ENCODE data around the gene SUCLG2. TPM values are rescaled to one million over a fixed set of nuclear protein-coding genes. Genes with fewer than 3 reads are reported as not detected.

The SUCLG2 gene
- total RNA-seq, 1 experiment from 2014 or later: 49.0 TPM

DNA sequence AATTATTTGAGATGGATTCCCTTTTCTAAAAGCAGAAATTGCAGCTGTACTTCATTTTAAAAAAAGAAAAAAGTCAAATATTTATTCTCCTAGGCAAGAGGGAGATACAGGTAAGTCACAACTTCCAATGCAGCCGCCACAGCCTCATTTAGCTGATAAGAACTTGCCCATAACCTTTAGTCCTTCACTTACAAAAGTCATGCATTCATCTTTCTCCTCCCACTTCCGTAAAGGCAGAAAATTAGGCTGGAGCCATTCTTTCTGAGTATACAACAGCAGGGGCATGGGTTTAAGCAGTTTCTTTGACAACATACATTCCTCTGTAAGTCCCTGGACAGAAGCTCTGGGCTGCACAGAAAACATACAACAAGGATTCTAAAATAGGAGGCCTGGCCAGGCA lies 4.3 kb downstream of the SUCLG2 start:
- DNase-seq (ENCODE audit: extremely low read depth, low read depth): no peak

DNA sequence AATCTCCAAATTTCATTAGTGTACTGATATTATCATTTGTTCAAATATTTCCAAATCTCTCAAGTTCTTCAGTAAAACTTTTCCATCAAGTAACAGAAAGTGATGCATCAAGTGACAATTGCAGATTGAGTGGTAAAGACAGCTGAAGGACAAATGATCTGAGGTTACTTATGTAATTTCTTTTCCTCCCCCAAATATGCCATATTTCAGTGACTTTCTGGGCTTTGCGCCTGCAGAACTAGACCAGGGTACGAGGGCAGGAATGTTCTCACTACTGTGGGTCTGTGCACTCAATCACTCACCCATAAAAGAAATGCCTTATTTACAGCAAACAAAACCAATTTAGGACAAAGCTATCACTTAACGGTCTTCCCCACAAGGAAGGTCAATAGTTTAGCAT lies 4.7 kb downstream of the SUCLG2 start:
- no peak for DNase-seq (ENCODE audit: extremely low read depth, low read depth)

DNA sequence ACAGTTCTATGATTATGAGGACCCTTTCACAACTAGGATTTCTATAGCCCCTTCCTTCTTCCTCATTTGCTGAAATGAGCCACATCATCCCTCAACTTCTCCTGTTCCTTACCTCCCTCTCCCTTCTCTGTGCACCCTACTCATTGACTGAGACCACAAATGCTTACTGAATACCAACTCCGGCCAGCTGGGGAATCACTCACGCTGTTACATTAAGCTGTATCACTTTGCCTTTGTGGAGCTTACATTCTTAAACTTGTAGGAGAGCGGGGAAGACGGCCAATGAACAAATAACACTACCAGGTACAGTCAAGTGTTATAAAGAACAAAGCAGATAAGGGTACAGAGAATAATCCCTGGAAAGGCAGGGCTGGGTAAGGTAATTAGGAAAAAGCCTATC lies 5.7 kb downstream of the SUCLG2 start:
- no peak for DNase-seq (ENCODE audit: extremely low read depth, low read depth)

DNA sequence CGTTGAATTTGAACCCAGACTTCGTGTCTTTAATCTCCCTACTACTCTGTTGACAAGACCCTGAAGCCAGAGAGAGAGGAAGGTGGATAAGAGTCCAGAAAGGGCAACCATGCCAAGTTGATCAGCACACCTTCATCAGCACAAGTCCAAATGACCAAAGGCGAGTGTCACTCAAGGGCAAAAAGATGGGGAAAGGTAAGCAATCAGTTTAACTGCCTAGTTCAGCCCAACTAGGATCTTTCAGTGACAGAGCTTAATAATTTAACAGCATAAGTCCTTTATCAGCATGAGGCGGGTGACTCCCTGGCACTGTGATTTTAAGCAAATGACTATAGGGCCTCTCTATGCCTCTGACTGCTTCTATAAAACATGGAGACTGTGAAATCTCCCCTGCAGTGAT lies 6.2 kb downstream of the SUCLG2 start:
- no peak for DNase-seq (ENCODE audit: extremely low read depth, low read depth)

DNA sequence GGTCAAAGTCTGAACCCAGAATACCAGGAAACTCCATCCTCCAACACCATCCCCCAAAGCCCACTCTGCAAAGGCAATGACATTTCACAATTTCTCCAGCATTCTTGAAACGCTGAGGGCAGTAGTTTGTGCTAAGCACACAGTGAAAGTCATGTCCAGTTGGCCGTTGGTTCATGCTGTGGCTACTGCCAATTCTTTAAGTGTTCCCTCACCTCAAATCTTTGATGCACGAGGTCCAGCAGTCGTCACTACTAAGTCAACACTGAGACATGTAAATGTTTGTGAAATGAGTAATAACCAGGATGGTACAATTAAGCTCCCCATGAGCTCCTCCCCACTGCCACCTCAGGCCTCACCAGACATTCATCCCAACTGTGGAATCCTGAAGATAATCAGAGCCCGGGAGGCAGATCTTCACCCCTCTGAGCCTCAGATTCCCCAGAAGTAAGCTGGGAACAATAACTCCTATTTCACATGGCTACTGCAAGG lies 7.0 kb downstream of the SUCLG2 start:
- peak; percentile 62 for DNase-seq (ENCODE audit: extremely low read depth, low read depth)

DNA sequence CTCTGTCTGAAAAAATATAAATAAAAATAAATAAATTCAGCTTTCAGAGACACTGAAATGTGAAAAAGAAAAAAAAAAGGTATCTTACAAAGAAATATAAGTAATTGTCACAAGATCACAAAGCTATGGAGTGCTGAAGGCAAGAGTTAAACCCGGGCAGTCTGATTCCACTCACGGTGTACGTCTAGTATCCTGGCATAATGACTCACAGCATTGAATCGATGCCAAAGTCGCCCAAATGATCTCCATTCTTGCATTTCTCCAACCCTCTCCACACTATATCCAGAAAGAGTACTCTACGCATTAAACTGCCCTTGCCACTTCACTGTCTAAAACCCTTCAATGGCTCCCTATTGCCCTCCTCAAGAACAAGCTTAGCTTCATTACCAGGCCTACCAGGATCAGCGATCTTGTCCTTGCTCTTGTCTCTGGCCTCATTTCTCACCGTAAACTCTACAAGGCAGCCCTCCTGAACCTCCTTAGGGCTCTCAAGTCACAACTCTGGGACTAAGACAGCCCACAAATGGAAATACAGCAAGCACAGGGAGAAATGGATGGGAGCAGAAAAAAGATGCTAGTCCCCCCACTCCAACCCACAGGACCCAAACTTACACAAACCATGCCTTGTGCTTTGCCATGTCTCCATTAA lies 7.7 kb downstream of the SUCLG2 start:
- no peak for DNase-seq (ENCODE audit: extremely low read depth, low read depth)

DNA sequence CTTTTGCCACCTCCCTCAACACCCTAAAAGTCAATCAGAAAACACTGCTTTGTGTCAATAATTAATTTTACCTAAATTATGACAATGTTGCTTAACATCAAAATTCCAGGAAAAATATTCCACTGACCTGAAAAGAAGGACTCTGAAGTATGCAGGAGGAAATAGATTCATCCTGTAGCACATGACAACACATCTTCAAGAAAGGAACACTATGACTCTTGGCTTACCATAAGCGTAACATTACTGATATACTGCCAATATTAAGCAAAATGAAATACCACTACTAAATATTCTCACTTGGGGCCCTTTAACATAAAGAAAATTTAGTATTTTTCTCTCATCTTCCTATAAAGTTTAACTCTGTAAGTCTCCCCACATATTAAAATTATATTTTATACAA lies 9.6 kb downstream of the SUCLG2 start:
- no peak for DNase-seq (ENCODE audit: extremely low read depth, low read depth)

DNA sequence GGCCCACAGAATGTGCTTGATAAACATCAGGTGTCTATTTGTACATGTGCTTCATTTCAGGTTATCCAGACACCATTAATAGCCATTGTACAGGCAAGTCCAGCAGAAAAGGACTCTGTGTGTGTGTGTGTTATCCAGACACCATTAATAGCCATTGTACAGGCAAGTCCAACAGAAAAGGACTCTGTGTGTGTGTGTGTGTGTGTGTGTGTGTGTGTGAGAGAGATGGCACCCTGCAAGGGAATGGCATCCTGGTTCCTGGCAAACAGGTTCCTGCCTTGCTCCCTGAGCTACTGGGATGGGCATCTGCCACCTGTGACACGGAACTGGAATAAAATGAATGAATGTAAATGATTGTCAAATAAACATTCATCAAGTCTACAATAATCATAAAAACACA lies 11.7 kb downstream of the SUCLG2 start:
- no peak for DNase-seq (ENCODE audit: extremely low read depth, low read depth)

DNA sequence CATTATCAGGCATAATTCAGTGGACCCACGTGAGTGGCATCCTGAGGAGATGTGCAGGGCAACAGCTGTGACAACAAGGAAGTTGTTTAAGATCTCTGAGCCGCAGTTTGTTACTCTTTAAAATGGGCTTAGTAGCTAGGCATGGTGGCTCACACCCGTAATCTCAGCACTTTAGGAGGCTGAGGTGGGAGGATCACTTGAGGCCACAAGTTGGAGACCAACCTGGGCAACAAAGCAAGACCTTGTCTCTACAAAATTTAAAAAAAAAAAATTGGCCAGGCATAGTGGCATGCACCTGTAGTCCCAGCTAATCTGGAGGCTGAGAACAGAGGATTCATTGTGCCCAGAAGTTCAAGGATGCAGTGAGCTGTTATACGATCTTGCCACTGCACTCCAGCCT lies 12.2 kb downstream of the SUCLG2 start:
- no peak for DNase-seq (ENCODE audit: extremely low read depth, low read depth)

DNA sequence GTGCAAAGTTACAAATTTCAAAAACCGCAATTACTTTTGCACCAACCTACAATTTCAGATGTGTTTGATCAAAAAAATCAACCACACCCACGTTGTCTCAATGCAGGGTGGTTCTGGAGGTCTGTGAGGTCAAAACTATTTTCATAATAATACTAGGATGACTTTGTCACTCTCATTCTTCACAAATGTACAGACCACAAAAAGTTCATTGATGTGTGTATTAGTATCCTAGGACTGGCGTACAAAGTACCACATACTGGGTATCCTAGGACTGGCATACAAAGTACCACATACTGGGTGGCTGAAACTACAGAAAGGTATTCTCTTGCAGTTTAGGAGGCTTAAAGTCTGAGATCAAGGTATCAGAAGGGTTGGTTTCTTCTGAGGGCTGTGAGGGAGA lies 13.0 kb downstream of the SUCLG2 start:
- no peak for DNase-seq (ENCODE audit: extremely low read depth, low read depth)

DNA sequence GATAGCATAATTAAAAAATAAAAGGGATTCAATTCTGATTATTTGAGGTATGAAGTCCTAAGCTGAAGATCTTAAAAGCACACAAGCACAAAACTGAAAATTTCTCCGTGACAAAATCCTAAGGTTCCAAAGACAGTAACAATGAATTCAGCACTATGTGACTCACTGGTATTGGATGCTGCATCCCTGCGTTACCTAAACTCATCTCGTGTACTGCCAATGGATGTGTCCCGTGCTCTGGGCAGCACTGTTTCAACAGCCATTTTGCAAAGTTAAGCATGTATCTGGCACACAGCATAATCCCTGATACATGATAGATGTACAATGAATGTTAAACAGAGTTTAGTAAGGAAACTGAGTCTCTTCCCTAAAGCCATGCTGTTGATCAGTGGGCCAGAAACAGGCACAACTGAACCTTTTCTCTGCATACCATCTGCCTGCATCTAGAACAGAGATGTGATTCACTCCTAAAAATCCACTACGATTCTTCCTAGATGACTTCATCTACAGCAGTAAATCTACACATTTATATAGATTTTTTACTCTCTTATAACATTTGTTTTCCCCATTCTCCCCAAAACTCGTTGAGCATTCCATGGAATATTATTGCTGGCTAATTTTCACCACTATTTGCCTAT lies 14.3 kb downstream of the SUCLG2 start:
- no peak for DNase-seq (ENCODE audit: extremely low read depth, low read depth)

DNA sequence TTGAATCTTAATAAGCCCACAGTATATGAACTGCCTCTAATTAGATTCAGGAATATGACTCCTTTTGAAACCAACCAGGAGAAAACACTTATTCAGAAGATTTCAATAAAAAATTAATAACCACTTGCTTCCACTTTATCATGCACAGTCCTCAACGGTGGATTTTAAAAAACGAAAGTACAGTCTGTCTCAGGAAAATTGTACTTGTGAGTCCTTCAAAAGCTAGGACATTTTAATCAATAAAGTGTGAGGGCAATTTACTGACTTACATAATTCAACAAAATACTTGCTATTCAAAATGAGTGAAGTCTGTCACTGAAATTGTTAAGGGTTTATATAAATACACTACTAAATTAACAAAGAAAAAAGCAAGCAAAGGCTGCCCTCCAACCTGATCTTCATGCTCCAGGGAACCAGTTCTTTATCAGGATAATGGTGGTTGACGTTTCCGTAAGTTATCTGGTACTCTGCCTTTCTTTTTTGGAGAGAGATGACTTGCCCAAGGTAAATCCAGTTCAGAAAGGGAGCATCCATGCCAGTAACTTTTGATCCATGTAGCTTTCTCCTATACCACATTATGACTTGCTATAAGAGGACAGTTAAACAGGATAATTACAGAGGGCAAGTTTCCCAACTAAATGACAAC lies 17.0 kb downstream of the SUCLG2 start:
- DNase-seq (ENCODE audit: extremely low read depth, low read depth): no peak

DNA sequence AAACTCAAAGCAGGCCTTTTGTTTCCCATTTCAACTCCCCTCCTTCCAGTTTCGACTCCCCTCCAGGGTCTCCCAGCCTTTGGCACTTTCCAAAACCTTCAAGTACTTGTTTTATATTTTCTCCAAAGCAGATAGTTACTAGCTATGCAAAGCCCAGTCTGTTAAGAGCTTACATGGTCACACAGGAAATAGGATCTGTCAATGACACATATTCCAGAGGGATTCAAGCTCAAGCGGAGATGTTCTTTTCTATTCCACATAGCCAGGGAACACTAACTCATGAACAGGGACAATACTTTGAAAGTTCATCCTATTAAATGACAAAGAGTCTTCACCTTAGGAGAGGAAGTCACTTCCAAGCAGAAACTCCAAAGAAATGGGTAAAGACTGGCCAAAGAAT lies 18.6 kb downstream of the SUCLG2 start:
- no peak for DNase-seq (ENCODE audit: extremely low read depth, low read depth)

DNA sequence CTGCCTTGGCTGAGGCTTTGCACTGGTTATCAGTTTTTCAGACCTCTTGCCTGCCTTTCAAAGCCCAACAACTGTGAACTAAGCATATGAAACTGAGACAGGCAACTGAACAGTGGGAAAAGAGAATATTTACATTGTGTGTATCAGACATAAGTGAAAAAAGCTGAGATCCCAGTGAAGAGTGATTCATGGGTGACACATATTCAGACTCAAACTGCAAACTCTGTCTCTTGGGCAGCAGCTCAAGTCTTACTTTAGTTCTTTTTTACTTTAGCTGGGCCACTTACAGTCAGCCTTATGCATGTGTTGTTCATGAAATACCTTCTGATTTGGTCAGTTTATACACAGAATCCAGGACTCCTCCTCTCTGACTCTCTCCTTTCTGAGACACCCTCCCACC lies 19.2 kb downstream of the SUCLG2 start:
- no peak for DNase-seq (ENCODE audit: extremely low read depth, low read depth)

DNA sequence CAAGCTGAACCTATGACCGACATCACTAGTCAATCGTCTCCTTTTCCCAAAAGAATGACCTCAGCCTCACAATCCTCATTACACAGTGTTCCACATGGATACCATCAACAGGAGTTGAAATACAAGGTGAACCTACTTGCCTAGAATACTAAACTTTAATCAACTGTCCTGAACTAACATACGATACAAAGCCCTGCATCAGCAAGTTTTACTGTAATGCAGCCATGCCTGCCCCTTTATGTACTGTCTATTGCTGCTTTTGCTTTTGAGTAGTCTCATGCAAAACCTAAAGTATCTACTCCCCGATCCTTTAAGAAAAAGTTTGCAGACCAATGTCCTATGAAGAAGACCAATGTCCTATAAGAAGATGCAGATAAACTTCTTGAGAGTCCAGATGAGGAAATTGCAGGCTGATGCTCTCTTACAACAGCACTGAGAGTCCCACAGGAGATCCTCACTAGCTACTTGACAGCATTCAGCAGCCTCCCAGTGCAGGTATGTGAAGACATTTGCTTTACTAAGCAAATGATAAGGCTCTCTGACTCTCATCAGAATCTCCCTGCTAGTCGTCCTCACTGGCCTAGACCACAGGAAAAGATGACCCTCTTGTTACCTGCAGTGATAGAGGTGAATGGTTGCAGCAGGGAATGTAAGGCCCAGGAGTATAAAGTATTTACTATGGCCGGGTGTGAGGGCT lies 23.6 kb downstream of the SUCLG2 start:
- DNase-seq (ENCODE audit: extremely low read depth, low read depth): no peak

DNA sequence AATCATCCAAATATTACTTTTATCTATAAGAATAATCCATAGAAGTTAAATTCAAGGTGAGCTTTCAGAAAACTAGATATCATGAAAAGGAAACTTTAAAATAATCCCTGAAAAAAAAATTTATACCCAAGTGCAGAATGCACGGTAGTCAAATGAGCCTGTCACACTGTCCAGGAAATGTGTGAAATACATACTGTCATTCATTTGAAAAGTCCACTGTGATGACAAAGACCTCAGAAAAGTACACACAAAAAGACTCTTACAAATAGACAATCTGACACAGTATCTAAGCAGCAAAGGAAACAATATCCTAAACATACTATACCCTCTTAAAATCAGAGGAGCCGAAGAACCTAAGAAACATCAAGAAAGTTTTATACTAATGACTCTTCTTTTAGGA lies 29.7 kb downstream of the SUCLG2 start:
- no peak for DNase-seq (ENCODE audit: extremely low read depth, low read depth)

DNA sequence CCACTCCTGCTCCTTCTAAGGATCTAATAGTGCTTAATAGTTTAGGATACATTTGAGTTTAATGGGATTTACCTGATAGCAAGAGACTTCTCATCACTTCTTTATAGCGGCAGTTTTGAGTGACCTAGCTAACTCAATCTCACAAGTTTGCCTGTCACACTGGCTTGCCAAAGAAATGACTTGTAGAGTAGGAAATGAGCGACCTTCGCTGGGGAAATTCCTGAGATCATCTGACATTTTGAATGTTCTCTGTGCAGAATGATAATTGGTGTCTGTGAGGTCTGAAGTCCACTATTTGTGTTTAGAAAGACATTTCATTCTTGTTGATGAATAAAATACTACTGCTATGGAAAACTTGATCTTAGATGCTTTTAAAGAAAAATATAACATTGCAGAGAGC lies 30.3 kb downstream of the SUCLG2 start:
- no peak for DNase-seq (ENCODE audit: extremely low read depth, low read depth)

DNA sequence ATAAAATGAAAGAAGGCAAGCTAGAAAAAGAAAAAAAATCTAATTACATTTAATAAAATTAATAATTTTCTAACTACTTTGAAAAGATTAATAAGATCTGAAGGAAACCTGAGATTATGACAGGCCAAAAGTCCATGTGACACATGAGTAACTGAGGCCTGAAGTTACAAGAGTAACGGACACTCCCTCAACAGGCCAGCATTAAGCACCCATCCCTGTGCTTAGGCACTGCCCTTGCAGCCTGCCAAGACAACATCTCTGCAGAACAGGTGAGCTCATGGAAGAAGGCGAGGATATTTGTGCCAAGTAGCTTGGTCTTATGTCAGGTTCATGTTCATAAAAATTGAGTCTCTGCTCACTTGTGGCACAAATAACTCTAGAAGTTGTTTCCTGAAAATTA lies 31.8 kb downstream of the SUCLG2 start:
- DNase-seq (ENCODE audit: extremely low read depth, low read depth): no peak

DNA sequence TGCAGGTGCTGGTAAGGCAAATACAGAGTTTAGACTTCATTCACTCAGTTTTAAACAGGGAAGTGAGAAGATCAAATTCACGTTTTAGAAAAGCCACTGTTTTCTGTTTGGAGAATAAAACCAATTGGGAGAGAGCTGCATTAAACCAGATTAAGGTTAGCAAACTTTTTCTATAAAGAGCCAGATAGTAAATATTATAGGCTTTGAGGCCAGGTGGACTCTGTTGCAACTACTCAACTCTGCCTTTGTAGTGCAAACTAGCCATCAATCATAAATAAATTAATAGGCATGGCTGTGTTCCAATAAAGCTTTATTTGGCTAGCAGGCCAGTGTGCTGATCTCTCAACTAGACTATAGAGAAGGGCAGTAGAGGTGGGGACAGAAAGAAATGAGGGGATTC lies 33.5 kb downstream of the SUCLG2 start:
- DNase-seq (ENCODE audit: extremely low read depth, low read depth): no peak

DNA sequence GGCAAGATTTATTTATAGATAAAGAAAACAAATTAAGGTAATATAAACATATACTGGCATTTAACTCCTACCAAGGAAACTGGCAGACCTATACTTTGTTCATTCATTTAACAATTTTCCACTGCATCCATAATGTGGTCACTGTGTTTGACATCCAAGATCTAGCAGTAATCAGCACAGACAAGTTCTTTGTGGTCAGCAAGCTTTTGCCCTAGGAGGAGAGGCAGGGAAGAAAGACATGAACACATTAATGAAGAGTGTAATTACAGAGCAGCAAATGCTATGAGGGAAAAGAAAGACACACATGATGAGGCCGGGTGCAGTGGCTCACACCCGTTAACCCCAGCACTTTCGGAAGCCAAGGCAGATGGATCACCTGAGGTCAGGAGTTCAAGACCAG lies 34.4 kb downstream of the SUCLG2 start:
- no peak for DNase-seq (ENCODE audit: extremely low read depth, low read depth)

DNA sequence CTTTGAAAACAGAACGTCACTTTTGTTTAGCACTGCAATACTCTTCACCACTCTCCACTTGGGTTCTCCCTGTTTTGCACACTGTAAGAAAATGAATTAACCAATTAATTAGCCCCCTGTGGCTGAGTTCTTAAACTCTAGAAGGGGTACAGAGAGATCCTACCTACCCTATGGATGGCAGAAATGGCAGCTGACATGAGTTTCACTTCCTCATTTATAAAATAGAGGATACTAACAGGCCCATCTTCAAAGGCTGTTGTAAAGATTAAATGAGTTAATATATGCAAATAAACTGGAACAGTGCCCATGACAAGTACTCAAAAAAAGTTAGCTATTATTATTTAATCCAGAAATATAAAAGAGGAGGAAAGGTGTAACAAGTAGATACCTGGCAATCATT lies 36.9 kb downstream of the SUCLG2 start:
- DNase-seq (ENCODE audit: extremely low read depth, low read depth): no peak

DNA sequence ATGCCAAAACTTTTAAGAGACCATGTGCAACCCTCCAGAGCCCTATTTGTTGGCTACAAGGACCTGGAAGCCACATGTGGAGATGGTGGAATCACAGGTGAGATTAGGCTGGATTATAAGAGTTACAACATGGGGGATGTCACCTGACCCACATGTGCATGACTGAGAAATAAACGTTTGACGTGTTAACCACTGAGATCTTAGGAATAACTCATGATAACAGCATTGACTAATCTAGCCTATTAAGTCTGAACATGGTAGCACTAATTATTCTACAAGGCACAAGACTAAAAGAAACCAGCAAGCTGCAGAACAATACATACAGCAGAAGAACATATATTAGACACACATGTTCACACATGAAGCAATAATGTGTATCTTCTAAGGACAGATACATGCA lies 38.4 kb downstream of the SUCLG2 start:
- no peak for DNase-seq (ENCODE audit: extremely low read depth, low read depth)
